Measurements from ENCODE around the gene HIF1A. TPM values are rescaled to one million over a fixed set of nuclear protein-coding genes. Genes with fewer than 3 reads are reported as not detected.
A peak's percentile ranks its signal among the peaks of the same experiment; 100 is the strongest.

The HIF1A gene
- total and polyA plus RNA-seq, 12 donors: 47.2 to 531 (median 331) TPM

DNA sequence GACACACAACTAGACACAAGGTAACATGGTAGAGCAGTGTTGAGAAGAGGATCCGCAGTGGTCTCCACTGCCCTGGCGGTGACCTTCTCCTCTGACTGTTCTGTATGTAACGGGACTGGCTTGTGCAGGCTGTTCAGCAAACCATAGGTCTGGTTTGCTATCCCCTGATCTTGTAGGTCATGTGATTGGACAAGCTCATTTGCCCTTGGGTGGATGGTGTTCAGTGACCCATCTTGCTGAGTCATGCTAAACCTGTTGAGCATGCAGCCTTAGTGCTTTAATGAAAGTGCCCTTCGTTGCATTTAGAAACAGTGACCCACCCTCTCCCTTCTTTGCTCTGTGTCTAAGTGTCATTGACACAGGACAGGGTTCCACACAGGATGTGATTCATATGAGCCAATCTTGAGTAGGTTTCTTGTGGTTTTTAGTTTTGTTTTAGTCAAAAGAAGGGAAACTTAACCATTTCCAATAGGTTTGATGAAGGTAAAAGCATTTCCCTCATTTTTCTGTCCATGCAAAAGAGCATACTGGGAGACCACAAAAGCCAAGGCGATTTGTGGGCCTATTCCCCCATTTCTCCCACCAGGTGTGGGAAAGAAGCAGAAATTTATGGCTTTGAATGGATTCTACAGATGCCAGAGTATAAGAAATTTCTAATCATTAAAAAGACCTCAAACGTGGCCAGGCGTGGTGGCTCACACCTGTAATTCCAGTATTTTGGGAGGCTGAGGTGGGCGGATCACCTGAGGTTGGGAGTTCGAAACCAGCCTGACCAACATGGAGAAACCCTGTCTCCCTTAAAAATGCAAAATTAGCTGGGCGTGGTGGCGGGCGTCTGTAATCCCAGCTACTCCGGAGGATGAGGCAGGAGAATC lies 32.6 kb upstream of the HIF1A start:
- Histone ChIP-seq H3K4me1 (replicated peaks in 1 of 2) (peaks cover 5 to 23% of the 10 kb centered on the region in 2 donors), H3K9me3 (replicated peaks in 1 of 3) (no peaks in the 10 kb centered on the region), H3K4me3 (no peak overlapping the region), H3K36me3 (replicated peaks in 1 of 2) (no peaks in the 10 kb centered on the region), H3K27ac (peak overlapping the region in 2 of 5 donors; percentile 30 to 46), H3K27me3 (no peaks in the 10 kb centered on the region)
- DNase-seq: peak in 3 of 7 donors; percentile 23 to 32 (median 26)
- WGBS, 4 donors: 82 to 88% (median 86%) methylated on average over 10 to 13 of the region's 13 CpGs
- no peak for TF ChIP-seq POLR2A (IDR thresholded peaks at IDR 0.05)
- TF ChIP-seq, protein P1, sequence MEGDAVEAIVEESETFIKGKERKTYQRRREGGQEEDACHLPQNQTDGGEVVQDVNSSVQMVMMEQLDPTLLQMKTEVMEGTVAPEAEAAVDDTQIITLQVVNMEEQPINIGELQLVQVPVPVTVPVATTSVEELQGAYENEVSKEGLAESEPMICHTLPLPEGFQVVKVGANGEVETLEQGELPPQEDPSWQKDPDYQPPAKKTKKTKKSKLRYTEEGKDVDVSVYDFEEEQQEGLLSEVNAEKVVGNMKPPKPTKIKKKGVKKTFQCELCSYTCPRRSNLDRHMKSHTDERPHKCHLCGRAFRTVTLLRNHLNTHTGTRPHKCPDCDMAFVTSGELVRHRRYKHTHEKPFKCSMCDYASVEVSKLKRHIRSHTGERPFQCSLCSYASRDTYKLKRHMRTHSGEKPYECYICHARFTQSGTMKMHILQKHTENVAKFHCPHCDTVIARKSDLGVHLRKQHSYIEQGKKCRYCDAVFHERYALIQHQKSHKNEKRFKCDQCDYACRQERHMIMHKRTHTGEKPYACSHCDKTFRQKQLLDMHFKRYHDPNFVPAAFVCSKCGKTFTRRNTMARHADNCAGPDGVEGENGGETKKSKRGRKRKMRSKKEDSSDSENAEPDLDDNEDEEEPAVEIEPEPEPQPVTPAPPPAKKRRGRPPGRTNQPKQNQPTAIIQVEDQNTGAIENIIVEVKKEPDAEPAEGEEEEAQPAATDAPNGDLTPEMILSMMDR (IDR thresholded peaks at IDR 0.05): no peak
- intact Hi-C loops (cut with DNase I): no loop called here

DNA sequence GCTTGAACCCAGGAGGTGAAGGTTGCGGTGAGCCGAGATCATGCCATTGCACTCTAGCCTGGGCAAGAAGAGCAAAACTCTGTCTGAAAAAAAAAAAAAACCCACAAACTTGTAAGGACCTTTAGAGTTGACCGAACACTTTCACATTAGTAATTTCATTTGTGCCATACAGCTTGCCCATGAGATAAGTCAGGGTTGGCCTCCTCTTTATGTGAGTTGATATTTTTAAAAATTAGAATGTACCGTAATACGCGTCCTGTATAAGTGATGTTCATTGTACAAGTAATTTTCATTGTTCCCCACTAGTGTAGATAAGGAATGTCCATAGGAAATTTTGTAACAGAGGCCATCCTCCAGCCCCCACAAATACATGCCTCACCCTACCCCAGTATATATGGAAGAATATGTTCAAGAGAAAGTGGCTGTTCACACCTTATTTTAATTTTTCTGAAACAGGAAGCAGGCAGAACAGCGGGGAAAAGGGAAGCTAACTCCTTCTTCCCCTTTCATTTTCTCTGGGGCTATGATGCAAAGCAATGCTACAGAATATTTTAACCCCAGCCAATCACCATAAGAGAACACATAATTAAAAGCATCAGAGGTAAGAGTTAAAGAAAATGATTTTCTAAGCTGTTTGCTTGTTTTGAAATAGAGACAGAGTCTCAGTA lies 31.9 kb upstream of the HIF1A start:
- H3K27me3 ChIP-seq: no peaks in the 10 kb centered on the region
- no peak for DNase-seq
- intact Hi-C loops (cut with DNase I): no loop called here
- no peak overlapping the region for H3K4me3 ChIP-seq
- no peaks in the 10 kb centered on the region for H3K9me3 ChIP-seq (replicated peaks in 1 of 3)
- peaks cover 5 to 23% of the 10 kb centered on the region in 2 donors for H3K4me1 ChIP-seq (replicated peaks in 1 of 2)
- 73 to 80% (median 78%) methylated on average over 7 of the region's 7 CpGs for WGBS, 4 donors
- no peak overlapping the region for H3K27ac ChIP-seq
- no peaks in the 10 kb centered on the region for H3K36me3 ChIP-seq (replicated peaks in 1 of 2)
- TF ChIP-seq, protein P1 (IDR thresholded peaks at IDR 0.05): no peak
- no peak for TF ChIP-seq POLR2A (IDR thresholded peaks at IDR 0.05)

DNA sequence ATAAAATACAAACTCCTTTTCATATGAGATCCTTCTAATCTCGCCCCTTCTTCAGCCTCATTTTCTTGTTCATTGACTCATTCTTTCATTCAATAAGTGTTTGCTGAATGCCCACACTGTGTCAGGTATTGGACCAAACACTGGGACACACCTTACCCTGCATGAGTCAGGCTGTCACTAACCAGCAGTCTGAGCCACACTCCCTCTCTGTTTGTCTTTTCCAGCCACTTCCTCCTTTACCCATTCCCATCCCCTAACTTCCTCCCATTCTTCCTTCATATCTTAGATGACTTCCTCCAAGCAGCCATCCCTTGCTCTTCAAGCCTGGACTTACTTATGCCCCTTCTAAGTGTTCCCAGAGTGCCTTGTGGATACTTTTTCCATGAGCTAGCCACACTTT lies 27.0 kb upstream of the HIF1A start:
- TF ChIP-seq, protein P1 (IDR thresholded peaks at IDR 0.05): no peak
- TF ChIP-seq POLR2A (IDR thresholded peaks at IDR 0.05): no peak
- H3K4me1 ChIP-seq (replicated peaks in 1 of 2): peaks cover 0 to 6% of the 10 kb centered on the region in 2 donors
- H3K9me3 ChIP-seq (replicated peaks in 1 of 3): no peaks in the 10 kb centered on the region
- WGBS, 4 donors: 80 to 91% (median 89%) methylated on average over 1 of the region's 1 CpG
- H3K27me3 ChIP-seq: no peaks in the 10 kb centered on the region
- H3K36me3 ChIP-seq (replicated peaks in 1 of 2): no peaks in the 10 kb centered on the region
- intact Hi-C loops (cut with DNase I): no loop called here
- DNase-seq: no peak
- H3K27ac ChIP-seq: no peak overlapping the region
- no peak overlapping the region for H3K4me3 ChIP-seq

DNA sequence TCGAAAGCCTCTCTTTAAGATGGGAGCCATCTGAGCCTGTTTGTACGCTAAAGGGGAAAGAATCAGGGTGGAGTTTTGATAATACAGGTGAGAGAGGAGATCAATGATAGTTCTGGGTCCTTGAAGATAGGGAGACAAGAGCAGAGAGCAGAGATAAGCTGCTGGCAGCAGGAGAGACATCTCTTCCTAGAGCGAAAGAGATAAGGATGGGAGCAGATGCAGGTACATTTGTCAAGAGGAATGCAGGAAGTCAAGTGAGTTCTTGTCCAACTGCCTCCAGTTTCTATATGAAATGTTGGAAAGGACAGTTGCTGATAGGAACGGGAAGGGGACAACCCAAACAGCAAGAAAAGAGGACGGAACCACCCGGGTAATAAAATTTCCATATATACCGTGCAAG lies 24.7 kb upstream of the HIF1A start:
- no peaks in the 10 kb centered on the region for H3K36me3 ChIP-seq (replicated peaks in 1 of 2)
- H3K27ac ChIP-seq: no peak overlapping the region
- WGBS, 4 donors: 59 to 69% (median 64%) methylated on average over 7 of the region's 7 CpGs
- H3K4me3 ChIP-seq: no peak overlapping the region
- H3K4me1 ChIP-seq (replicated peaks in 1 of 2): peaks cover 0 to 6% of the 10 kb centered on the region in 2 donors
- intact Hi-C loops (cut with DNase I): no loop called here
- H3K9me3 ChIP-seq (replicated peaks in 1 of 3): no peaks in the 10 kb centered on the region
- no peak for TF ChIP-seq POLR2A (IDR thresholded peaks at IDR 0.05)
- TF ChIP-seq, protein P1 (IDR thresholded peaks at IDR 0.05): no peak
- DNase-seq: no peak
- H3K27me3 ChIP-seq: no peaks in the 10 kb centered on the region
